IMR-90 (cell line): ENCODE results near the gene MEIS2. TPM values are rescaled to one million over a fixed set of nuclear protein-coding genes. Genes with fewer than 3 reads are reported as not detected.

ENCODE experiments used
- ATAC-seq: fragments of 200-7000 bp; cut with Tn5 transposase; 2 replicates; pipeline ENCODE4 v1.9.1; 2020; ENCODE audit warnings: low read depth, mild to moderate bottlenecking, moderate library complexity
- BruUV-seq: library from RNA; stranded (reverse); fragments of 400-500 nt; replicated peaks from 2 replicates; lab custom pipeline; 2021; lab: Mats Ljungman, UMichigan
- CTCF ChIA-PET: fragments of 300-600 bp; formaldehyde crosslinking; extraction: SDS; loops from one replicate; lab custom pipeline; 2021; ENCODE audit warnings: antibody characterized with exemption; lab: Yijun Ruan, JAX
- POLR2A ChIA-PET: fragments of 300-600 bp; sonication (Branson Sonifier 250); formaldehyde crosslinking; loops from one replicate; lab custom pipeline; 2022; ENCODE audit warnings: antibody characterized with exemption; ENCODE audit not compliant: unreplicated experiment; lab: Charles Lee
- DNase-seq: peaks from one replicate; pipeline ENCODE4 v3.0.0; 2013
- H2AFZ ChIP-seq: replicated peaks from 2 replicates; pipeline ENCODE3; 2013; ENCODE audit warnings: low read length, mild to moderate bottlenecking; ENCODE audit not compliant: poor library complexity
- H2AK5ac ChIP-seq: 2 replicates; pipeline ENCODE4 v1.6.1; 2013; ENCODE audit warnings: low read depth, low read length, inconsistent platforms
- H2AK9ac ChIP-seq: replicated peaks from 2 replicates; pipeline ENCODE3; 2013; ENCODE audit warnings: mild to moderate bottlenecking, low read depth, low read length, moderate library complexity; ENCODE audit not compliant: poor library complexity
- H2BK120ac ChIP-seq: 2 replicates; pipeline ENCODE4 v1.6.1; 2013; ENCODE audit warnings: low read depth, low read length, inconsistent platforms
- H2BK15ac ChIP-seq: 3 replicates; pipeline ENCODE4 v1.6.1; 2013; ENCODE audit warnings: low read depth, low read length, inconsistent platforms
- H2BK20ac ChIP-seq: 2 replicates; pipeline ENCODE4 v1.6.1; 2013; ENCODE audit warnings: low read depth, mild to moderate bottlenecking, inconsistent platforms, low read length, moderate library complexity
- H2BK5ac ChIP-seq: 2 replicates; pipeline ENCODE4 v1.6.1; 2013; ENCODE audit warnings: mild to moderate bottlenecking, low read depth, low read length, inconsistent platforms; ENCODE audit not compliant: poor library complexity, severe bottlenecking
- H3K14ac ChIP-seq: replicated peaks from 2 replicates; pipeline ENCODE4 v1.6.1; 2013; ENCODE audit warnings: low read depth, low read length, inconsistent platforms
- H3K18ac ChIP-seq: 2 replicates; pipeline ENCODE4 v1.6.1; 2013; ENCODE audit warnings: low read depth, low read length, control low read depth
- H3K23ac ChIP-seq: 2 replicates; pipeline ENCODE4 v1.6.1; 2013; ENCODE audit warnings: low read depth, low read length, inconsistent platforms
- H3K27ac ChIP-seq: 2 replicates; pipeline ENCODE4 v1.5.1; 2013; ENCODE audit warnings: mild to moderate bottlenecking, control low read depth, low read length; ENCODE audit not compliant: insufficient read depth
- H3K27me3 ChIP-seq: 2 replicates; pipeline ENCODE4 v1.6.1; 2013; ENCODE audit warnings: low read length; ENCODE audit not compliant: control insufficient read depth, insufficient read depth
- H3K36me3 ChIP-seq: 2 replicates; pipeline ENCODE4 v1.6.1; 2013; ENCODE audit warnings: low read length, mixed read lengths; ENCODE audit not compliant: control insufficient read depth, insufficient read depth
- H3K4ac ChIP-seq: 2 replicates; pipeline ENCODE4 v1.6.1; 2013; ENCODE audit warnings: low read depth, low read length, inconsistent platforms
- H3K4me1 ChIP-seq: 2 replicates; pipeline ENCODE4 v1.6.1; 2013; ENCODE audit warnings: low read length, mixed read lengths; ENCODE audit not compliant: control insufficient read depth, insufficient read depth
- H3K4me2 ChIP-seq: 2 replicates; pipeline ENCODE4 v1.6.1; 2013; ENCODE audit warnings: low read depth, mild to moderate bottlenecking, control low read depth, low read length, moderate library complexity
- H3K4me3 ChIP-seq: 2 replicates; pipeline ENCODE4 v1.5.1; 2013; ENCODE audit warnings: low read depth, mild to moderate bottlenecking, control low read depth, low read length, moderate library complexity; ENCODE audit not compliant: insufficient read depth
- H3K56ac ChIP-seq: 2 replicates; pipeline ENCODE4 v1.6.1; 2013; ENCODE audit warnings: low read length, inconsistent platforms; ENCODE audit not compliant: insufficient read depth; ENCODE audit errors: extremely low read depth
- H3K79me1 ChIP-seq, 2 experiments: 2 replicates each; pipeline ENCODE4 v1.6.1; 2013; ENCODE audit warnings: low read length in 2 of 2, inconsistent platforms in 1 of 2, low read depth in 1 of 2
- H3K9ac ChIP-seq: 2 replicates; pipeline ENCODE4 v1.6.1; 2013; ENCODE audit warnings: low read depth, low read length, control low read depth
- H3K9me1 ChIP-seq: 2 replicates; pipeline ENCODE4 v1.6.1; 2013; ENCODE audit warnings: low read length, inconsistent platforms; ENCODE audit not compliant: insufficient read depth
- H3K9me3 ChIP-seq: 2 replicates; pipeline ENCODE4 v1.6.1; 2013; ENCODE audit warnings: low read length; ENCODE audit not compliant: control insufficient read depth, insufficient read depth
- H4K20me1 ChIP-seq: 2 replicates; pipeline ENCODE4 v1.6.1; 2013; ENCODE audit warnings: low read length, inconsistent platforms; ENCODE audit not compliant: insufficient read depth
- H4K5ac ChIP-seq: 2 replicates; pipeline ENCODE4 v1.6.1; 2013; ENCODE audit warnings: mild to moderate bottlenecking, low read depth, low read length, control low read depth
- H4K8ac ChIP-seq, 2 experiments: 2 replicates each; pipeline ENCODE4 v1.6.1; 2013; ENCODE audit warnings: low read depth in 2 of 2, low read length in 2 of 2, control low read depth in 1 of 2, inconsistent platforms in 1 of 2
- H4K91ac ChIP-seq: 2 replicates; pipeline ENCODE4 v1.6.1; 2013; ENCODE audit warnings: low read depth, low read length, inconsistent platforms; ENCODE audit not compliant: insufficient read depth
- BHLHE40 ChIP-seq: fragments of 150-350 bp; IDR thresholded peaks from 2 replicates; pipeline ENCODE4 v1.6.1; 2016; ENCODE audit warnings: mild to moderate bottlenecking, low read depth, low read length
- CEBPB ChIP-seq: IDR thresholded peaks from 2 replicates; pipeline ENCODE4 v1.6.1; 2012; ENCODE audit warnings: low read depth, low read length, improper control_type of control experiment
- CHD1 ChIP-seq: IDR thresholded peaks from 2 replicates; pipeline ENCODE4 v1.6.1; 2012; ENCODE audit warnings: low read depth, low read length, improper control_type of control experiment
- FOS ChIP-seq: fragments of 150-350 bp; IDR thresholded peaks from 2 replicates; pipeline ENCODE4 v1.6.1; 2016; ENCODE audit warnings: low read depth, low read length
- MAFK ChIP-seq: IDR thresholded peaks from 2 replicates; pipeline ENCODE4 v1.6.1; 2012; ENCODE audit warnings: low read depth, low read length, improper control_type of control experiment
- MAZ ChIP-seq: IDR thresholded peaks from 2 replicates; pipeline ENCODE4 v1.6.1; 2012; ENCODE audit warnings: low read depth, mild to moderate bottlenecking, low read length, improper control_type of control experiment, moderate library complexity, borderline replicate concordance
- MXI1 ChIP-seq: IDR thresholded peaks from 2 replicates; pipeline ENCODE4 v1.6.1; 2012; ENCODE audit warnings: low read depth, mild to moderate bottlenecking, low read length, moderate library complexity, borderline replicate concordance
- NFE2L2 ChIP-seq: fragments of 150-350 bp; IDR thresholded peaks from 2 replicates; pipeline ENCODE4 v1.6.1; 2016; ENCODE audit warnings: low read depth, mild to moderate bottlenecking, low read length
- POLR2A ChIP-seq: IDR thresholded peaks from 2 replicates; pipeline ENCODE4 v1.6.1; 2012; ENCODE audit warnings: mild to moderate bottlenecking, low read depth, low read length
- RAD21 ChIP-seq: IDR thresholded peaks from 2 replicates; pipeline ENCODE4 v1.6.1; 2012; ENCODE audit warnings: low read length, improper control_type of control experiment
- RCOR1 ChIP-seq: IDR thresholded peaks from 2 replicates; pipeline ENCODE4 v1.6.1; 2012; ENCODE audit warnings: mild to moderate bottlenecking, low read length, improper control_type of control experiment; ENCODE audit not compliant: insufficient replicate concordance
- RFX5 ChIP-seq: IDR thresholded peaks from 2 replicates; pipeline ENCODE4 v1.8.0; 2012; ENCODE audit warnings: low read depth, mild to moderate bottlenecking, low read length, moderate library complexity
- SMC3 ChIP-seq: fragments of 150-350 bp; IDR thresholded peaks from 2 replicates; pipeline ENCODE4 v1.6.1; 2016; ENCODE audit warnings: low read depth, mild to moderate bottlenecking, antibody characterized with exemption, low read length, moderate library complexity
- USF2 ChIP-seq: fragments of 150-350 bp; IDR thresholded peaks from 2 replicates; pipeline ENCODE4 v1.6.1; 2017; ENCODE audit warnings: mild to moderate bottlenecking, antibody characterized with exemption, low read length, low read depth
- WGBS, 2 experiments: methylation state at CpG; one replicate each; pipeline versions ENCODE4 v1.1.5 to v1.1.7; 2013; ENCODE audit warnings: missing lambda C conversion rate in 2 of 2; ENCODE audit not compliant: insufficient read length in 1 of 2; ENCODE audit errors: extremely low coverage in 2 of 2; 5-methylcytosine and 5-hydroxymethylcytosine counted together
- dilution Hi-C: fragments of 300-500 bp; cut with HindIII; formaldehyde crosslinking; loops from one replicate; pipeline ENCODE4 v1.14.3; 2018; ENCODE audit warnings: low sequenced_read_pairs; ENCODE audit not compliant: unreplicated experiment
- in situ Hi-C: fragments of 300-500 bp; cut with MboI; formaldehyde crosslinking; loops from 3 replicates; pipeline ENCODE4 v1.14.3; 2019; ENCODE audit warnings: low sequenced_read_pairs, inconsistent platforms, mixed read lengths
- intact Hi-C: fragments of 100-400 bp; cut with micrococcal nuclease; formaldehyde crosslinking; loops from 2 replicates; pipeline ENCODE4 v1.10.0; 2022
- polyA plus RNA-seq, 3 experiments: library from polyadenylated mRNA; depleted of rRNA; stranded (reverse); fragments of >200 nt; gene quantifications; 2 replicates each; pipeline ENCODE4 v1.2.3, GENCODE V29; 2012; ENCODE audit warnings: low replicate concordance in 1 of 3
- total RNA-seq: library from RNA; depleted of rRNA; stranded (reverse); fragments of >200 nt; gene quantifications from 2 replicates; pipeline ENCODE4 v1.2.3, GENCODE V29; 2012
- TF ChIP-seq, protein P1 (sequence below): conservative IDR thresholded peaks from 2 replicates; pipeline ENCODE4 v1.5.1; 2012; ENCODE audit warnings: mild to moderate bottlenecking, low read depth, low read length, improper control_type of control experiment
- TF ChIP-seq, protein P2 (sequence below): fragments of 150-350 bp; IDR thresholded peaks from 2 replicates; pipeline ENCODE4 v1.6.1; 2016; ENCODE audit warnings: low read depth, mild to moderate bottlenecking, low read length, moderate library complexity, borderline replicate concordance

MEIS2 gene
- total and polyA plus RNA-seq, 2 of the 4 experiments (the other 2 are of a cell fraction), result 70.1 to 71.3 TPM

DNA sequence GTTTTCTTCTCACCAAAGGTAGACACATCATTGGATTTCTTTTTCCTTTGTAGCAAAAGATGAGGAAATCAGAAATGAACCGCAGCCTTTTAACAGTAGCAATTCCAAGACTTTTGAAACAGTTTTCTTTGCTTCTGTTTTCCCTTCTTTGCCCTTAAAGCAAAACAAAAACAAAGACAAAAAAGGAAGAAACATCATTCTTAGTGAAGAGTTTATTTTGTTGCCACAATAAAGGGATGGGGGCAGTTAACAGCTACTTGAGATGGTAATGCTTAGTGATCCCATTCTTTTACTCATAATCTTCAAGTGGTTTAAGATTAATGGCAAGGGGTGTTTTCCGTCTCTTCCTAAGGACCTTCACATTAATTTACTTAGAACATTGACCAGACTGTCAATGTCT lies 218.8 kb downstream of the MEIS2 start:
- TF ChIP-seq MXI1, result no peak
- TF ChIP-seq BHLHE40, result no peak
- no peak for TF ChIP-seq RAD21
- no peak for TF ChIP-seq MAZ
- TF ChIP-seq FOS, result no peak
- TF ChIP-seq USF2, result no peak
- TF ChIP-seq, protein P1, sequence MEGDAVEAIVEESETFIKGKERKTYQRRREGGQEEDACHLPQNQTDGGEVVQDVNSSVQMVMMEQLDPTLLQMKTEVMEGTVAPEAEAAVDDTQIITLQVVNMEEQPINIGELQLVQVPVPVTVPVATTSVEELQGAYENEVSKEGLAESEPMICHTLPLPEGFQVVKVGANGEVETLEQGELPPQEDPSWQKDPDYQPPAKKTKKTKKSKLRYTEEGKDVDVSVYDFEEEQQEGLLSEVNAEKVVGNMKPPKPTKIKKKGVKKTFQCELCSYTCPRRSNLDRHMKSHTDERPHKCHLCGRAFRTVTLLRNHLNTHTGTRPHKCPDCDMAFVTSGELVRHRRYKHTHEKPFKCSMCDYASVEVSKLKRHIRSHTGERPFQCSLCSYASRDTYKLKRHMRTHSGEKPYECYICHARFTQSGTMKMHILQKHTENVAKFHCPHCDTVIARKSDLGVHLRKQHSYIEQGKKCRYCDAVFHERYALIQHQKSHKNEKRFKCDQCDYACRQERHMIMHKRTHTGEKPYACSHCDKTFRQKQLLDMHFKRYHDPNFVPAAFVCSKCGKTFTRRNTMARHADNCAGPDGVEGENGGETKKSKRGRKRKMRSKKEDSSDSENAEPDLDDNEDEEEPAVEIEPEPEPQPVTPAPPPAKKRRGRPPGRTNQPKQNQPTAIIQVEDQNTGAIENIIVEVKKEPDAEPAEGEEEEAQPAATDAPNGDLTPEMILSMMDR, result no peak
- no peak for TF ChIP-seq CHD1
- no peak for TF ChIP-seq SMC3
- no peak for TF ChIP-seq NFE2L2
- TF ChIP-seq MAFK, result no peak
- TF ChIP-seq POLR2A, result no peak
- no peak for TF ChIP-seq CEBPB
- no peak for TF ChIP-seq RFX5
- TF ChIP-seq, protein P2, sequence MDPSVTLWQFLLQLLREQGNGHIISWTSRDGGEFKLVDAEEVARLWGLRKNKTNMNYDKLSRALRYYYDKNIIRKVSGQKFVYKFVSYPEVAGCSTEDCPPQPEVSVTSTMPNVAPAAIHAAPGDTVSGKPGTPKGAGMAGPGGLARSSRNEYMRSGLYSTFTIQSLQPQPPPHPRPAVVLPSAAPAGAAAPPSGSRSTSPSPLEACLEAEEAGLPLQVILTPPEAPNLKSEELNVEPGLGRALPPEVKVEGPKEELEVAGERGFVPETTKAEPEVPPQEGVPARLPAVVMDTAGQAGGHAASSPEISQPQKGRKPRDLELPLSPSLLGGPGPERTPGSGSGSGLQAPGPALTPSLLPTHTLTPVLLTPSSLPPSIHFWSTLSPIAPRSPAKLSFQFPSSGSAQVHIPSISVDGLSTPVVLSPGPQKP, result no peak
- TF ChIP-seq RCOR1, result no peak
- Histone ChIP-seq H4K20me1 (no peaks in the 10 kb centered on the region), H3K4me1 (no peaks in the 10 kb centered on the region), H2BK5ac (no peak overlapping the region), H4K8ac (no peak overlapping the region), H2AK5ac (no peak overlapping the region), H3K27me3 (peaks cover 19% of the 10 kb centered on the region), H2AFZ (no peak overlapping the region), H4K5ac (no peak overlapping the region), H3K23ac (no peak overlapping the region), H2BK15ac (no peak overlapping the region), H4K91ac (no peak overlapping the region), H3K79me1 (no peaks in the 10 kb centered on the region), H3K9ac (no peak overlapping the region), H2BK20ac (no peak overlapping the region), H2AK9ac (no peak overlapping the region), H3K4me3 (no peak overlapping the region), H3K14ac (no peak overlapping the region), H3K36me3 (no peaks in the 10 kb centered on the region), H3K56ac (no peak overlapping the region), H2BK120ac (no peak overlapping the region), H3K9me1 (no peaks in the 10 kb centered on the region), H3K4me2 (no peak overlapping the region), H3K9me3 (peaks cover 2% of the 10 kb centered on the region; the same call in 1 of the 2 replicates), H3K18ac (no peak overlapping the region), H3K27ac (no peak overlapping the region), H3K4ac (no peak overlapping the region)
- DNase-seq (no peak), ATAC-seq (no peak)
- intact Hi-C loops, result loop anchor here (5.0 to 10.0 kb wide), 5 partner anchors 377 to 1364 kb away; no protein-coding TSS in a partner anchor
- in situ Hi-C loops, result loop anchor here (10.0 to 25.0 kb wide), 2 partner anchors 243 to 1006 kb away; no protein-coding TSS in a partner anchor
- WGBS, 2 experiments, result no CpG with 5 or more reads among the region's 2 CpGs
- ChIA-PET POLR2A (no interaction called here), CTCF (no interaction called here)
- dilution Hi-C loops, result no loop called here
- BruUV-seq, result no TSS peak
